ENCODE data around the gene SLC16A6. TPM values are rescaled to one million over a fixed set of nuclear protein-coding genes. Genes with fewer than 3 reads are reported as not detected.

Gene SLC16A6
- polyA plus RNA-seq, 1 donor (not counting 4 experiments of a cell fraction or from before 2014, with no cell fraction given) = 0.14 TPM

GRCh38 chr17:68294617-68295016 is 3.7 kb upstream of the SLC16A6 start:
- Histone ChIP-seq H3K79me2 (ENCODE audit: control insufficient read depth, insufficient read depth, low read length) (no peaks in the 10 kb centered on the region), H3K9ac (ENCODE audit: control insufficient read depth, extremely low read depth, insufficient read depth, low read length) (no peak overlapping the region), H3K27me3 (ENCODE audit: control insufficient read depth, extremely low read depth, insufficient read depth, low read length) (peaks cover 48% of the 10 kb centered on the region), H3K27ac (ENCODE audit: control insufficient read depth, insufficient read depth, low read length) (no peak overlapping the region), H4K20me1 (ENCODE audit: control insufficient read depth, extremely low read depth, insufficient read depth, low read length) (no peaks in the 10 kb centered on the region), H3K9me3 (ENCODE audit: control insufficient read depth, low read depth, low read length) (no peaks in the 10 kb centered on the region), H2AFZ (ENCODE audit: control insufficient read depth, low read length) (no peak overlapping the region), H3K36me3 (ENCODE audit: control insufficient read depth in 2 of 2, extremely low read depth in 1 of 2, insufficient read depth in 2 of 2, low read length in 2 of 2) (no peaks in the 10 kb centered on the region), H3K4me2 (ENCODE audit: control insufficient read depth, extremely low read depth, insufficient read depth, low read depth, low read length) (no peak overlapping the region), H3K4me1 (ENCODE audit: control insufficient read depth, extremely low read depth, insufficient read depth, low read length) (peaks cover 14% of the 10 kb centered on the region), H3K4me3 (ENCODE audit: control insufficient read depth in 2 of 3, extremely low read depth in 1 of 3, insufficient read depth in 2 of 3, low read depth in 1 of 3, low read length in 3 of 3) (no peak overlapping the region), H3K9me1 (ENCODE audit: control insufficient read depth, extremely low read depth, insufficient read depth, low read length) (no peaks in the 10 kb centered on the region)
- TF ChIP-seq CTCF (optimal IDR thresholded peaks at IDR 0.05 in 1 of 3, IDR thresholded peaks at IDR 0.05 in 1 of 3, conservative IDR thresholded peaks at IDR 0.05 in 1 of 3; ENCODE audit: extremely low read depth in 1 of 3, insufficient read depth in 2 of 3, low read length in 3 of 3) (no peak), EZH2 (IDR thresholded peaks at IDR 0.05; ENCODE audit: low read length) (no peak)
- no peak for DNase-seq (ENCODE audit: low read depth, low spot score)
- no peak for FAIRE-seq
- dilution Hi-C loops (cut with MboI; ENCODE audit: extremely low pct_ligation_motif_present, low sequenced_read_pairs) = no loop called here

- no peak for TF ChIP-seq CTCF (optimal IDR thresholded peaks at IDR 0.05 in 1 of 3, IDR thresholded peaks at IDR 0.05 in 1 of 3, conservative IDR thresholded peaks at IDR 0.05 in 1 of 3; ENCODE audit: extremely low read depth in 1 of 3, insufficient read depth in 2 of 3, low read length in 3 of 3)
- TF ChIP-seq EZH2 (IDR thresholded peaks at IDR 0.05; ENCODE audit: low read length) = no peak
- H3K9me1 ChIP-seq (ENCODE audit: control insufficient read depth, extremely low read depth, insufficient read depth, low read length) = no peaks in the 10 kb centered on the region
- no peak overlapping the region for H3K4me3 ChIP-seq (ENCODE audit: control insufficient read depth in 2 of 3, extremely low read depth in 1 of 3, insufficient read depth in 2 of 3, low read depth in 1 of 3, low read length in 3 of 3)
- no peak overlapping the region for H3K9ac ChIP-seq (ENCODE audit: control insufficient read depth, extremely low read depth, insufficient read depth, low read length)
- H3K36me3 ChIP-seq (ENCODE audit: control insufficient read depth in 2 of 2, extremely low read depth in 1 of 2, insufficient read depth in 2 of 2, low read length in 2 of 2) = no peaks in the 10 kb centered on the region
- FAIRE-seq (no peak), DNase-seq (ENCODE audit: low read depth, low spot score) (no peak)
- H3K4me2 ChIP-seq (ENCODE audit: control insufficient read depth, extremely low read depth, insufficient read depth, low read depth, low read length) = no peak overlapping the region
- H3K9me3 ChIP-seq (ENCODE audit: control insufficient read depth, low read depth, low read length) = no peaks in the 10 kb centered on the region
- no peak overlapping the region for H3K27ac ChIP-seq (ENCODE audit: control insufficient read depth, insufficient read depth, low read length)
- H4K20me1 ChIP-seq (ENCODE audit: control insufficient read depth, extremely low read depth, insufficient read depth, low read length) = no peaks in the 10 kb centered on the region
- H3K27me3 ChIP-seq (ENCODE audit: control insufficient read depth, extremely low read depth, insufficient read depth, low read length) = peaks cover 48% of the 10 kb centered on the region
- no peaks in the 10 kb centered on the region for H3K79me2 ChIP-seq (ENCODE audit: control insufficient read depth, insufficient read depth, low read length)
- dilution Hi-C loops (cut with MboI; ENCODE audit: extremely low pct_ligation_motif_present, low sequenced_read_pairs) = no loop called here
- H2AFZ ChIP-seq (ENCODE audit: control insufficient read depth, low read length) = no peak overlapping the region
- peaks cover 18% of the 10 kb centered on the region for H3K4me1 ChIP-seq (ENCODE audit: control insufficient read depth, extremely low read depth, insufficient read depth, low read length)
These were observed 3.2 kb upstream of the SLC16A6 start for GRCh38 chr17:68294196-68294555.

All from keratinocyte (primary cell).